Stimulated activated CD8-positive, alpha-beta memory T cell treated with anti-CD3 and anti-CD28 coated beads, Interleukin-4, amount 100 ng/mL, for 1 hour (primary cell): Measurements from ENCODE around the gene VLDLR.

Source experiments
- DNase-seq, 2 donors: peaks; one replicate each; pipeline ENCODE4 v3.0.0-alpha.2; 2020; ENCODE audit warnings: low read depth in 2 of 2, low spot score in 1 of 2

Gene VLDLR

DNA sequence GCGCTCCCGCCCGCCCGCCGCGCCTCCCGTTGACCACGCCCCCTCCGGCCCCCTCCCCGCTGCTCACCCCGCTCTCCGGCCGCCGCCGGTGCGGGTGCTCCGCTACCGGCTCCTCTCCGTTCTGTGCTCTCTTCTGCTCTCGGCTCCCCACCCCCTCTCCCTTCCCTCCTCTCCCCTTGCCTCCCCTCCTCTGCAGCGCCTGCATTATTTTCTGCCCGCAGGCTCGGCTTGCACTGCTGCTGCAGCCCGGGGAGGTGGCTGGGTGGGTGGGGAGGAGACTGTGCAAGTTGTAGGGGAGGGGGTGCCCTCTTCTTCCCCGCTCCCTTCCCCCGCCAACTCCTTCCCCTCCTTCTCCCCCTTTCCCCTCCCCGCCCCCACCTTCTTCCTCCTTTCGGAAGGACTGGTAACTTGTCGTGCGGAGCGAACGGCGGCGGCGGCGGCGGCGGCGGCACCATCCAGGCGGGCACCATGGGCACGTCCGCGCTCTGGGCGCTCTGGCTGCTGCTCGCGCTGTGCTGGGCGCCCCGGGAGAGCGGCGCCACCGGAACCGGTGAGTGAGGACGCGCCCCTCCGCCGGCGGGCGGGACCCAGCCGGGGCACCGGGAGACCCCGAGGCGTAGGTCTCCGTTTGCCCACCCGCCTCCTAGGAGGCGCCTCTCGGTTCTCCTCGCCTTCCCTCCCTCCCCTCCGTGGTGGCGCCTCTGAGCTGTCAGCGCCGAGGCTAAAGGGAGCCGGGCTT lies at the start of gene VLDLR:
VLDLR (plus strand) TSS at position 66 of the 739 bp plus-strand sequence; CDS start at position 469, 403 bp downstream.
- no peak for DNase-seq

GRCh38 chr9:2574203-2574602 lies 47.4 kb upstream of the VLDLR start:
- no peak for DNase-seq

- no peak for DNase-seq
These were observed 45.0 kb upstream of the VLDLR start for GRCh38 chr9:2576631-2577030.

- no peak for DNase-seq
These were observed 38.1 kb upstream of the VLDLR start for GRCh38 chr9:2583308-2584013.

DNA sequence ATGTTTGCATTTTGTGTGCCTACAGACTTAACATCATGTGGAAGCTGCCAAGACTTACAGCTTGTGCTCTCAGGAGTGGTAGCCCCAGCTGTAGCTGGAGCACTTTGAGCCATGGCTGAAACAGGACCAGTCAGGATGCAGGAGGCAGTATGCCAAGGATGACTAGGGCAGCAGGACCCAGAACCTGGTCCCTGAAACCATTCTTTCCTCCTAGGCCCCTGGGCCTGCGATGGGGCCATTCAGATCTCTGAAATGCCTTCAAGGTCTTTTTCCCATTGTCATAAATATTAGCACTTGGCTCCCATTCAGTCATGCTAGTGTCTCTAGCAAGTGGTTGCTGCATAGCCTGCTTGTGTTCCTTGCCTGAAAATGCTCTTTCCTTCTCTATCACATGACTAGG lies 29.6 kb upstream of the VLDLR start:
- DNase-seq: no peak

DNA sequence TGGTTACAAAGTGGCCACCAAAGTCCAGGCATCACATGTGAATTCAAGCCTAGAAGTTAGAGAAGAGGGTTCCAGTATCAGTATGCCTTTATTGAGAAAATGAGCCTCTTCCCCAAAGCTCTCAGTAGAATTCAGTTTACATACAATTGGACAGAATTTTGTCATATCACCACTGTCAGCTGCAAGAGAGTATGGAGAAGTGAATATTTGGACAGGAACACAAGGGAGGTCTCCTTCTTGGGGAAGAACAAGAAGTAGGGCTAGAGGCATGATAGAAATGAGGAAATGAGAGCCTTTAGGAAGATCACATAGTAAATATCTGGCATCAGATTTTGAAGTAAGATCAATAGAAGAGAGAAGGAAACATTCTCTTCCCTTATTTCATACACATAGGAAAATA lies 27.8 kb upstream of the VLDLR start:
- no peak for DNase-seq

DNA sequence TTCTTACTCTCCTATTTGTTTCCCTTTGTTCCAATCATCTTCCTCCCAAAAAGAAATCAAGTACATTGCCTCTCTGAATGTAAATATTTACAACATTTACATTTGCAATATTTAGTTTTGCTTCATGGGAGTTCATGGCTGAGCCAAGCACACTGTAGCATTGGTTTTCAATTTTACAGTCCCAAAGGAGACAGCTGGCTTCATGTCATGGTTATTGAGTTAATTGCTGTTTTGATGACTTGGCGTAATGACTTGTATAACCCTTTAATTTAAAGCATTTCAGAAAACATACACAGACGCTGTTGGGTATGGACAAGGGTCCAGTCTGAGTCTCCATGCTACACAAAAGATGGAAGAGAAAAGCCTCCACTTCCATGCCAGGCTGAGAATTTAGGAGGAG lies 25.6 kb upstream of the VLDLR start:
- DNase-seq: no peak

DNA sequence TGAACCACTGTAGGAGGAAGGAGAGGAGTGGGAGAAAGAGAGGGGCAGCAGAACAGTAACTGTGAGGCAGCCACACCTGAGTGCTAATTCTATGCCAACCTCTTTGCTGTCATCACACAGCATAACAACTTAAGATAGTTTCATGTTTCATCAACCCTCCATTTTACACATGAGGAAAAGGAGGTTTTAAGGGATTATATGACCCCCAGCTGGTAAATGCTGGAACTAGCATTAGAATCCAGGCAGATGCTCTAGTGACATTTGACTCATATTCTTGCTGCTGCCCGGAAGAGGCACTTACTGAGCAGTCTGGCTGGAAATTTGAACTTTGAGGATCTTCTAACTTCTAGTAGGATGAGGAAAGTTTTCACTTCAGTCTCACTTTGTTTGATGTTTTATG lies 24.1 kb upstream of the VLDLR start:
- no peak for DNase-seq

DNA sequence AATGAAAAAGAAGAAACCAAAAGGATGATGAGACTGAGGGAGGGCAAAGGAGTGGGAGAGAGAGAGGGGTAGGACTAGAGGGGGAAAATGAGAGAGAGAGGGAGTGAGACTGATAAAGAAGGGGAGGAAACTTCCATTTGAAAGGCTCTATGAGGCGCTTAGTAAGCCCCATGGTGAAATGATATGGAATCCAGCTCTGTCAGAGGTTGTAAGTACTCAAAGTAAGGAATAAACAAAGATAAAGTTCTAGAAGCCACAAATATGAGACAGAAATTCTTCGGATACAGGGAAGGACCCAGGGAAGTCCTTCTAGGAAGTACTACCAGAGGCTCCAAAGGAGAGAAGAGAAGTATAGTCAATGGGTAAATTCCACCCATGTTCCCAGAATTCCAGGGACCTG lies 21.7 kb upstream of the VLDLR start:
- DNase-seq: no peak

- DNase-seq: no peak
These were observed 21.3 kb upstream of the VLDLR start for GRCh38 chr9:2600307-2600706.

DNA sequence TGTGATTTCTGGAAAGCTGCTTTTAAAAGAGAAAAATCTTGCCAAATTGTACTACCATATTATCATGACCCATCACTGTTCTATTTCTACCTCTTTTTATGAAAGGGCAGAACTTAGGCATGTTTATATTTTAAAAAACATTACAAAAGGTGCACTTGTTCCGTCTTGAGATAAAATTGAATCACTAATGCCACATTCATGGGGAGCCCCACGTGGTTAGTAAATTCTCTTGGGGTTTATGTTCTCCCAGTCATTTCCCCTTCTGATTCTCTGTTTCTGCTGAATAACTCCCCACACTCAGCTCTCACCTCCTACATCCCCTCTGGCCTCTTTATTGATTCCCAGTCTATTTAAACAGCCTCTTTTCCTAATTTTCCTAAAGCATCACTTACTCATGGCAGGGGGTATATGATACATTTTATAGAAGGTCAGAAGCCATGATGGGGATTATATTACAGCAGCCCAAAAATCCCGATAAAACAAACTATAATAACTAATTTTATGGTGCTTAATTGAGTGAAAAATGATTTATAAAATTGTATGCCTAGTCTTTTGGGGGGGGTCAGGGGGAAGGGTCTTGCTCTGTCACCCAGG lies 19.7 kb upstream of the VLDLR start:
- DNase-seq: no peak

DNA sequence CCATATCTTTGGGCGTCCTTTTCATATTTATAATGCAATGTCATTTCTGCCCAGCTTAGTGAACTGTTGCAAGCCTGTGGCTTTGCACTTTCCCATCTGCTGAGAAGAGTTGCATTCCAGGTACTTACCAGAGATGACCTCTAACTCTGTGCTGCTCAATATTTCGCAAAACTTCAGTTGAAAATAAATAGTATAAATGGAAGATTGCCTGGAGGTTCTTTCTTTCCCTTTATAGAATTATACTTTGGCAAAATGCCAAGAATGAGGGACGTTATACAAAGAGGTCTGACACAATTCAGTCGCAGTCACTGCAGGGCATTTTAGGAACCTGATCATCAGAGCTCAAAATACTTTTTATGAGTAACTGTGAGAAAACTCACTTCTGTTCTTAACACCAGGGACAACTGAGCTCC lies 18.9 kb upstream of the VLDLR start:
- DNase-seq: no peak

DNA sequence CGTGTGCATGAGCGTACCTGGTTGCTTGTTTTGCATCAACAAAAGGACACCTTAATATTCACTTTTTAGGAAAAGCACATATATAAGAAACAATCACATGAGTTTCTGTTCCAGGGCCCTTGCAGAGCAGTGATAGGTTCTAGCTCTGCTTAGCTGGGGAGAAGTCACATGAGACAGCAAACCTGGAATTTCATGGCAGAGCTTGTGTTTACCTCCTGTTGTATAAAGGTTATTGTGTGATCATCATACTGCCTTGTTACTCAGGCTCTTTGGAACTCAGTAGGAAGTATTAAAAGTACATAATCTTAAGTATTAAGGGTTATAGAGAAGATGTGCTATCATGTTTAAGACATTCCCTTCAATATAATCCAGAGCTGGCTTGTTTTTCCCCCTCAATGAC lies 18.0 kb upstream of the VLDLR start:
- DNase-seq: no peak

- DNase-seq: no peak
These were observed 16.3 kb upstream of the VLDLR start for GRCh38 chr9:2605246-2605645.

DNA sequence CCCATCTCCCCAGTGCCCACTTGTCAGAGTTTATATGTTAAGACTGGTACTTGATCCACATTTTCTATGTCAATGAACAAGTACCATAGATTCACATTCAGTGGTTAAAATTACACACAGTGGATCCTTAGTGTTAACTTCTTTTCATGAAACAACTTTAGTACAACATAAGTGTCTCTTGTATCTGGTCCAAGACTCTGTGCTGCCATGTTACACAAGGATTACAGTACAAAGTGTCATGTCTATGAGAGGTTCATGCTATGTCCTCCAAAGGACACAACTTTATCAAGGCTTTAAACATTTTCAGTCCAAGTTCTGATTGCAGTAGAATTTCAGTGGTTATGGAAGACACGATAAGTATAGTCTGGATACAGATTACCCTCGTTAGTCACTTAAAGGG lies 13.3 kb upstream of the VLDLR start:
- no peak for DNase-seq

DNA sequence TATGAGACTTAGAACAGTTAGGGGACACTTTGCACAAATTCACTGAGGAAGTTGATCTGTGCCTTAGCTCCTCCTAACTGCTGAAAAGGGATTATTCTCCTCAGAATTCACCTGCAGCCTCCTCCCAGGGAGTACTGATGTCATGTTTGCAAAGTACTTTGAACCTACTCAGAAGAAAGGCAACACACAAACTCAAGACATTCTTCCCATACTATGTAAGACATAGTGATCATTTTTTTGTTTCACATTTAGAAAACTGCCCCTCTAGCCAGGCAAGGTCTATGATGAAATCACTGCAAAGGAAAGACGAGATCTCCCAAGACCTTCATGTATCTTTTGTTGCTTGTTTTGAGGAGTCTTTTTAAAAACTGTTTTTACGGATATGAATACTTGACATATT lies 10.6 kb upstream of the VLDLR start:
- DNase-seq: no peak

- no peak for DNase-seq
These were observed 9.6 kb upstream of the VLDLR start for GRCh38 chr9:2611961-2612360.

GRCh38 chr9:2613730-2614271 lies 7.8 kb upstream of the VLDLR start:
- no peak for DNase-seq

GRCh38 chr9:2615497-2615896 lies 6.1 kb upstream of the VLDLR start:
- no peak for DNase-seq

GRCh38 chr9:2616692-2617377 lies 4.8 kb upstream of the VLDLR start:
- DNase-seq: no peak

DNA sequence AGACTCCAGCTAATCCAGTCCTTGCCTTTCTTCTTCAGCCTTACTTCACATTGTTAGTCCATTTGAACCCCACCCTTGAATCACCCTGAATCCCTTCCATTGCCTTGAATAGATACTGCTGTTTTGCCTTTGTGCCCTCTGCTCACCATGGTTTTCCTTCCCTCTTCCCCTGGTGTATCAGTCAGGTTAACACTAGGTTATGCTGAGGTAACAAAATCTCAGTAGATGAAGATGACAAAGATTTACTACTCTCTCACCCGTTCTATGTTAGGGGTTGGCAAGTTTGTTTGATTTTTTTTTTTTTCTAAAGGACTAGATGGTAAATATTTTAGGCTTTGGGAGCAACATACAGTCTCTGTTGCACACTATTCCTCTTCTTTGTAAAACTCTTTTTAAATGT lies 3.3 kb upstream of the VLDLR start:
- DNase-seq: no peak
